Measurements from ENCODE around the gene AGPS. TPM values are rescaled to one million over a fixed set of nuclear protein-coding genes. Genes with fewer than 3 reads are reported as not detected.
"Not testable (repeated sequence)": the region's sequence is repeated elsewhere in the genome, so short reads cannot be mapped to it uniquely, and the experiment has no call there.

The AGPS gene
- total RNA-seq, 1 experiment from 2014 or later, result 124 TPM

- H3K36me3 ChIP-seq, result peaks cover 57% of the 10 kb centered on the region
- H3K4me3 ChIP-seq, result no peak overlapping the region
- H3K27ac ChIP-seq, result no peak overlapping the region
- no peak for DNase-seq (ENCODE audit: low read depth in 1 of 2, low spot score in 2 of 2)
- H3K27me3 ChIP-seq (replicated peaks), result no peaks in the 10 kb centered on the region
- no peaks in the 10 kb centered on the region for H3K4me1 ChIP-seq (replicated peaks)
- no peaks in the 10 kb centered on the region for H3K9me3 ChIP-seq (replicated peaks)
Measured at GRCh38 chr2:177445200-177445599, 52.6 kb downstream of the AGPS start.

GRCh38 chr2:177448031-177448430 lies 55.5 kb downstream of the AGPS start:
- Histone ChIP-seq H3K4me1 (replicated peaks) (no peaks in the 10 kb centered on the region), H3K36me3 (peaks cover 54% of the 10 kb centered on the region), H3K4me3 (no peak overlapping the region), H3K27ac (no peak overlapping the region), H3K27me3 (replicated peaks) (no peaks in the 10 kb centered on the region), H3K9me3 (replicated peaks) (no peaks in the 10 kb centered on the region)
- no peak for DNase-seq (ENCODE audit: low read depth in 1 of 2, low spot score in 2 of 2)

- Histone ChIP-seq H3K4me3 (no peak overlapping the region), H3K27me3 (replicated peaks) (no peaks in the 10 kb centered on the region), H3K9me3 (replicated peaks) (no peaks in the 10 kb centered on the region), H3K36me3 (peaks cover 55% of the 10 kb centered on the region), H3K4me1 (replicated peaks) (no peaks in the 10 kb centered on the region), H3K27ac (no peak overlapping the region)
- no peak for DNase-seq (ENCODE audit: low read depth in 1 of 2, low spot score in 2 of 2)
Measured at GRCh38 chr2:177449159-177449558, 56.6 kb downstream of the AGPS start.

GRCh38 chr2:177455187-177455586 lies 62.6 kb downstream of the AGPS start:
- Histone ChIP-seq H3K9me3 (replicated peaks) (no peaks in the 10 kb centered on the region), H3K4me1 (replicated peaks) (no peaks in the 10 kb centered on the region), H3K4me3 (no peak overlapping the region), H3K36me3 (peaks cover 43% of the 10 kb centered on the region), H3K27me3 (replicated peaks) (no peaks in the 10 kb centered on the region), H3K27ac (no peak overlapping the region)
- DNase-seq (ENCODE audit: low read depth in 1 of 2, low spot score in 2 of 2), result no peak

- not testable (repeated sequence) for H3K9me3 ChIP-seq (replicated peaks); DNase-seq (ENCODE audit: low read depth in 1 of 2, low spot score in 2 of 2); H3K27ac ChIP-seq; H3K27me3 ChIP-seq (replicated peaks); H3K4me1 ChIP-seq (replicated peaks); H3K4me3 ChIP-seq
- H3K36me3 ChIP-seq, result peaks cover 40% of the 10 kb centered on the region
Measured at GRCh38 chr2:177459756-177460155, 67.2 kb downstream of the AGPS start.

- Histone ChIP-seq H3K4me1 (replicated peaks) (no peaks in the 10 kb centered on the region), H3K4me3 (no peak overlapping the region), H3K9me3 (replicated peaks) (no peaks in the 10 kb centered on the region), H3K36me3 (peaks cover 39% of the 10 kb centered on the region), H3K27ac (no peak overlapping the region), H3K27me3 (replicated peaks) (no peaks in the 10 kb centered on the region)
- DNase-seq (ENCODE audit: low read depth in 1 of 2, low spot score in 2 of 2), result no peak
Measured at GRCh38 chr2:177460973-177461585, 68.5 kb downstream of the AGPS start.

- Histone ChIP-seq H3K9me3 (replicated peaks) (no peaks in the 10 kb centered on the region), H3K36me3 (peaks cover 33% of the 10 kb centered on the region), H3K27me3 (replicated peaks) (no peaks in the 10 kb centered on the region), H3K27ac (no peak overlapping the region), H3K4me1 (replicated peaks) (peaks cover 8% of the 10 kb centered on the region; the same call in 1 of the 2 replicates), H3K4me3 (no peak overlapping the region)
- no peak for DNase-seq (ENCODE audit: low read depth in 1 of 2, low spot score in 2 of 2)
Measured at GRCh38 chr2:177464549-177464948, 72.0 kb downstream of the AGPS start.

GRCh38 chr2:177465400-177466138 lies 73.0 kb downstream of the AGPS start:
- H3K36me3 ChIP-seq, result peaks cover 39% of the 10 kb centered on the region
- H3K27me3 ChIP-seq (replicated peaks), result no peaks in the 10 kb centered on the region
- H3K9me3 ChIP-seq (replicated peaks), result no peaks in the 10 kb centered on the region
- H3K4me1 ChIP-seq (replicated peaks), result peaks cover 8% of the 10 kb centered on the region; the same call in 1 of the 2 replicates
- H3K27ac ChIP-seq, result no peak overlapping the region
- H3K4me3 ChIP-seq, result no peak overlapping the region
- no peak for DNase-seq (ENCODE audit: low read depth in 1 of 2, low spot score in 2 of 2)

GRCh38 chr2:177466337-177467195 lies 74.0 kb downstream of the AGPS start:
- Histone ChIP-seq H3K4me3 (no peak overlapping the region), H3K36me3 (peaks cover 39% of the 10 kb centered on the region), H3K27ac (no peak overlapping the region), H3K9me3 (replicated peaks) (no peaks in the 10 kb centered on the region), H3K4me1 (replicated peaks) (peaks cover 8% of the 10 kb centered on the region; the same call in 1 of the 2 replicates), H3K27me3 (replicated peaks) (no peaks in the 10 kb centered on the region)
- no peak for DNase-seq (ENCODE audit: low read depth in 1 of 2, low spot score in 2 of 2)

- Histone ChIP-seq H3K4me1 (replicated peaks) (peaks cover 8% of the 10 kb centered on the region; the same call in 1 of the 2 replicates), H3K27me3 (replicated peaks) (no peaks in the 10 kb centered on the region), H3K27ac (no peak overlapping the region), H3K9me3 (replicated peaks) (no peaks in the 10 kb centered on the region), H3K4me3 (no peak overlapping the region), H3K36me3 (peaks cover 40% of the 10 kb centered on the region)
- DNase-seq (ENCODE audit: low read depth in 1 of 2, low spot score in 2 of 2), result no peak
Measured at GRCh38 chr2:177467646-177468045, 75.1 kb downstream of the AGPS start.

- H3K9me3 ChIP-seq (replicated peaks), result no peaks in the 10 kb centered on the region
Measured at GRCh38 chr2:177471990-177472389, 79.4 kb downstream of the AGPS start.

GRCh38 chr2:177474301-177474700 lies 81.7 kb downstream of the AGPS start:
- Histone ChIP-seq H3K4me3 (no peak overlapping the region), H3K27ac (no peak overlapping the region), H3K4me1 (replicated peaks) (peaks cover 4% of the 10 kb centered on the region; the same call in 1 of the 2 replicates), H3K27me3 (replicated peaks) (no peaks in the 10 kb centered on the region), H3K9me3 (replicated peaks) (no peaks in the 10 kb centered on the region), H3K36me3 (peaks cover 31% of the 10 kb centered on the region)
- no peak for DNase-seq (ENCODE audit: low read depth in 1 of 2, low spot score in 2 of 2)

More at GRCh38 chr2:177471990-177472389, 79.4 kb downstream of the AGPS start:
- no peak for DNase-seq (ENCODE audit: low read depth in 1 of 2, low spot score in 2 of 2)
- Histone ChIP-seq H3K4me1 (replicated peaks) (peaks cover 4% of the 10 kb centered on the region; the same call in 1 of the 2 replicates), H3K27me3 (replicated peaks) (no peaks in the 10 kb centered on the region), H3K36me3 (peaks cover 14% of the 10 kb centered on the region), H3K4me3 (no peak overlapping the region), H3K27ac (no peak overlapping the region)

- no peak for DNase-seq (ENCODE audit: low read depth in 1 of 2, low spot score in 2 of 2)
- Histone ChIP-seq H3K4me1 (replicated peaks) (peaks cover 4% of the 10 kb centered on the region; the same call in 1 of the 2 replicates), H3K27ac (no peak overlapping the region), H3K9me3 (replicated peaks) (no peaks in the 10 kb centered on the region), H3K4me3 (no peak overlapping the region), H3K27me3 (replicated peaks) (no peaks in the 10 kb centered on the region), H3K36me3 (peaks cover 34% of the 10 kb centered on the region)
Measured at GRCh38 chr2:177474998-177475397, 82.4 kb downstream of the AGPS start.

All from SJSA1 (cell line).